Keratinocyte (primary cell): Measurements from ENCODE around the gene HDAC5. TPM values are rescaled to one million over a fixed set of nuclear protein-coding genes. Genes with fewer than 3 reads are reported as not detected.

Source experiments
- DNase-seq: peaks from one replicate; pipeline ENCODE4 v3.0.0-alpha.2; 2011; ENCODE audit warnings: low read depth, missing footprints, low spot score
- FAIRE-seq: peaks from 2 replicates; lab custom pipeline; 2011; peaks lifted over from hg19 to GRCh38; lab: Jason Lieb, UNC
- H2AFZ ChIP-seq: 2 replicates; pipeline ENCODE4 v1.6.0; 2012; ENCODE audit warnings: low read length, control low read depth, inconsistent platforms; ENCODE audit not compliant: control insufficient read depth
- H3K27ac ChIP-seq: 2 replicates; pipeline ENCODE4 v1.5.1; 2011; ENCODE audit warnings: low read length; ENCODE audit not compliant: control insufficient read depth, insufficient read depth
- H3K27me3 ChIP-seq: 3 replicates; pipeline ENCODE4 v1.6.0; 2011; ENCODE audit warnings: low read length; ENCODE audit not compliant: control insufficient read depth, insufficient read depth; ENCODE audit errors: extremely low read depth
- H3K36me3 ChIP-seq, 2 experiments: 2 replicates in 1 of 2; 3 replicates in 1 of 2; pipeline ENCODE4 v1.5.1; 2011; ENCODE audit warnings: low read length in 2 of 2, mild to moderate bottlenecking in 1 of 2; ENCODE audit not compliant: control insufficient read depth in 2 of 2, insufficient read depth in 2 of 2; ENCODE audit errors: extremely low read depth in 1 of 2
- H3K4me1 ChIP-seq: 3 replicates; pipeline ENCODE4 v1.5.1; 2011; ENCODE audit warnings: low read length; ENCODE audit not compliant: control insufficient read depth, insufficient read depth; ENCODE audit errors: extremely low read depth
- H3K4me2 ChIP-seq: 3 replicates; pipeline ENCODE4 v1.6.0; 2011; ENCODE audit warnings: low read depth, low read length; ENCODE audit not compliant: control insufficient read depth, insufficient read depth; ENCODE audit errors: extremely low read depth
- H3K4me3 ChIP-seq, 3 experiments: fragments of 200-600 bp in 1 of 3; sonication (generic) in 1 of 3; 2 replicates in 2 of 3; 3 replicates in 1 of 3; pipeline ENCODE4 v1.5.1; 2011 to 2016; ENCODE audit warnings: low read length in 3 of 3, mild to moderate bottlenecking in 3 of 3, control low read depth in 2 of 3, inconsistent platforms in 1 of 3, low read depth in 1 of 3, mixed read lengths in 1 of 3, mixed run types in 1 of 3, moderate library complexity in 1 of 3; ENCODE audit not compliant: control insufficient read depth in 2 of 3, insufficient read depth in 2 of 3; ENCODE audit errors: extremely low read depth in 1 of 3
- H3K79me2 ChIP-seq: 2 replicates; pipeline ENCODE4 v1.6.0; 2012; ENCODE audit warnings: low read length; ENCODE audit not compliant: control insufficient read depth, insufficient read depth
- H3K9ac ChIP-seq: 3 replicates; pipeline ENCODE4 v1.6.0; 2011; ENCODE audit warnings: low read length; ENCODE audit not compliant: control insufficient read depth, insufficient read depth; ENCODE audit errors: extremely low read depth
- H3K9me1 ChIP-seq: 3 replicates; pipeline ENCODE4 v1.6.0; 2011; ENCODE audit warnings: low read length; ENCODE audit not compliant: control insufficient read depth, insufficient read depth; ENCODE audit errors: extremely low read depth
- H3K9me3 ChIP-seq: 2 replicates; pipeline ENCODE4 v1.5.1; 2012; ENCODE audit warnings: low read depth, low read length; ENCODE audit not compliant: control insufficient read depth
- H4K20me1 ChIP-seq: 3 replicates; pipeline ENCODE4 v1.6.0; 2011; ENCODE audit warnings: low read length; ENCODE audit not compliant: control insufficient read depth, insufficient read depth; ENCODE audit errors: extremely low read depth
- EZH2 ChIP-seq: IDR thresholded peaks from one replicate; pipeline ENCODE4 v1.6.1; 2012; ENCODE audit warnings: inconsistent platforms, mild to moderate bottlenecking, low read length, moderate library complexity
- dilution Hi-C: fragments of 300-500 bp; cut with MboI; formaldehyde crosslinking; loops from one replicate; pipeline ENCODE4 v1.7.0; 2020; ENCODE audit warnings: low sequenced_read_pairs; ENCODE audit not compliant: extremely low pct_ligation_motif_present
- polyA plus RNA-seq, 5 experiments: library from polyadenylated mRNA; depleted of rRNA in 3 of 5; stranded (reverse) in 3 of 5; stranded (forward) in 1 of 5; unstranded in 1 of 5; fragments of >200 nt; gene quantifications; 1 replicate in 1 of 5; 2 replicates in 3 of 5; 3 replicates in 1 of 5; pipeline versions ENCODE4 v1.2.1 to v1.2.3, GENCODE V29; 2011 to 2012; ENCODE audit warnings: missing spikeins in 2 of 5, low read depth in 1 of 5, low replicate concordance in 1 of 5
- TF ChIP-seq, protein P1 (sequence below), 3 experiments: IDR thresholded peaks in 1 of 3; conservative IDR thresholded peaks in 1 of 3; optimal IDR thresholded peaks in 1 of 3; 2 replicates in 2 of 3; 3 replicates in 1 of 3; pipeline versions ENCODE3 to v1.5.1; 2011; ENCODE audit warnings: low read length in 3 of 3, mild to moderate bottlenecking in 3 of 3, moderate library complexity in 2 of 3, control low read depth in 1 of 3, inconsistent platforms in 1 of 3; ENCODE audit not compliant: insufficient read depth in 2 of 3; ENCODE audit errors: extremely low read depth in 1 of 3

HDAC5 gene
- polyA plus RNA-seq, 1 donor (not counting 4 experiments of a cell fraction or from before 2014, with no cell fraction given): 4.5 TPM

DNA sequence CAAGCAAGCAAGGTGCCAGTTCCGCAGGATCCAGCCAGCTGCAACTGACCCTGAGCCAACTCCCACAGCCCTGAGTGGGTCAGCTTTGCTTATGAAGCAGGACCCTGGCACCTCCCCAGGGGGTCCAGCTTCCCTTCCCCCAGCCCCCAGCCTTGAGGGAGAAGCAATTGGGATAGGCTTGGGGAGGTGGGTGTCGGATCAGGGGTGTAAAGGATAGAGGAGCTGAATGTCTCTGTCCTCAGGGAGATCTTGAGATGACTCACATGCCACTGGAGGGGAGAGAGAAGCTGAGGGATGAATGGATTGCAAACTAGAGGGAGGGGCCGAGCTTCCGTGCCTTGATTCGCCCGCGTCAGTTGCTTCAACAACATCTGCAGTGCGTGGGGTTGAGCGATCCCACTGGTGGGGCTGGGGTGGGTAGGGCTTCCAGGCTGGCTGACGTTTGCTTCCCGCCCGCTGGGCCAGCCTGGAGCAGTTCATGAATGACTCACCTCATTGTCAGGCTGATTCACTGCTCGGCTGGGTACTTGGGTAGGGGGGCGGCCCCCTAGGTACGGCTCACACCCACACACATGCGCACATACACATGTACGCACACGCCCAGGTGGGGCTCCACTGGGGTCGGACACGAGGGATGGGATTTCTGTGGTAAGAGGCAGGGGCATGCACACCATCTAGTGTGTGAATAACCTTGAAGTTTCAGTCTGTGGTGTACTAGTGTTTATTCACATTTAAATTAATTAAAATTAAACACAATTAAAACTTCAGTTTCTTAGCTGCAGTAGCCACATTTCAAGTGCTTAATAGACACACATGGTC, 14.7 kb upstream of the HDAC5 start:
- no peaks in the 10 kb centered on the region for H3K9me1 ChIP-seq
- no peaks in the 10 kb centered on the region for H3K9me3 ChIP-seq
- H3K4me3 ChIP-seq: peak overlapping the region in 2 of 3 experiments; percentile 6 to 15
- peak overlapping the region; percentile 79 for H3K9ac ChIP-seq
- H3K27ac ChIP-seq: peak overlapping the region; percentile 99
- TF ChIP-seq, protein P1, sequence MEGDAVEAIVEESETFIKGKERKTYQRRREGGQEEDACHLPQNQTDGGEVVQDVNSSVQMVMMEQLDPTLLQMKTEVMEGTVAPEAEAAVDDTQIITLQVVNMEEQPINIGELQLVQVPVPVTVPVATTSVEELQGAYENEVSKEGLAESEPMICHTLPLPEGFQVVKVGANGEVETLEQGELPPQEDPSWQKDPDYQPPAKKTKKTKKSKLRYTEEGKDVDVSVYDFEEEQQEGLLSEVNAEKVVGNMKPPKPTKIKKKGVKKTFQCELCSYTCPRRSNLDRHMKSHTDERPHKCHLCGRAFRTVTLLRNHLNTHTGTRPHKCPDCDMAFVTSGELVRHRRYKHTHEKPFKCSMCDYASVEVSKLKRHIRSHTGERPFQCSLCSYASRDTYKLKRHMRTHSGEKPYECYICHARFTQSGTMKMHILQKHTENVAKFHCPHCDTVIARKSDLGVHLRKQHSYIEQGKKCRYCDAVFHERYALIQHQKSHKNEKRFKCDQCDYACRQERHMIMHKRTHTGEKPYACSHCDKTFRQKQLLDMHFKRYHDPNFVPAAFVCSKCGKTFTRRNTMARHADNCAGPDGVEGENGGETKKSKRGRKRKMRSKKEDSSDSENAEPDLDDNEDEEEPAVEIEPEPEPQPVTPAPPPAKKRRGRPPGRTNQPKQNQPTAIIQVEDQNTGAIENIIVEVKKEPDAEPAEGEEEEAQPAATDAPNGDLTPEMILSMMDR (optimal IDR thresholded peaks at IDR 0.05 in 1 of 3, IDR thresholded peaks at IDR 0.05 in 1 of 3, conservative IDR thresholded peaks at IDR 0.05 in 1 of 3; ENCODE audit: extremely low read depth in 1 of 3, insufficient read depth in 2 of 3, low read length in 3 of 3): peak in 1 of 3 experiments; percentile 1
- TF ChIP-seq EZH2: no peak
- H2AFZ ChIP-seq: peak overlapping the region; percentile 44
- peaks cover 11% of the 10 kb centered on the region for H3K79me2 ChIP-seq
- peak; percentile 90 for FAIRE-seq
- H4K20me1 ChIP-seq: no peaks in the 10 kb centered on the region
- peak overlapping the region; percentile 81 for H3K4me2 ChIP-seq
- H3K4me1 ChIP-seq: peaks cover 27% of the 10 kb centered on the region
- no peaks in the 10 kb centered on the region for H3K36me3 ChIP-seq
- dilution Hi-C loops: no loop called here
- H3K27me3 ChIP-seq: no peaks in the 10 kb centered on the region
- DNase-seq: peak; percentile 99

DNA sequence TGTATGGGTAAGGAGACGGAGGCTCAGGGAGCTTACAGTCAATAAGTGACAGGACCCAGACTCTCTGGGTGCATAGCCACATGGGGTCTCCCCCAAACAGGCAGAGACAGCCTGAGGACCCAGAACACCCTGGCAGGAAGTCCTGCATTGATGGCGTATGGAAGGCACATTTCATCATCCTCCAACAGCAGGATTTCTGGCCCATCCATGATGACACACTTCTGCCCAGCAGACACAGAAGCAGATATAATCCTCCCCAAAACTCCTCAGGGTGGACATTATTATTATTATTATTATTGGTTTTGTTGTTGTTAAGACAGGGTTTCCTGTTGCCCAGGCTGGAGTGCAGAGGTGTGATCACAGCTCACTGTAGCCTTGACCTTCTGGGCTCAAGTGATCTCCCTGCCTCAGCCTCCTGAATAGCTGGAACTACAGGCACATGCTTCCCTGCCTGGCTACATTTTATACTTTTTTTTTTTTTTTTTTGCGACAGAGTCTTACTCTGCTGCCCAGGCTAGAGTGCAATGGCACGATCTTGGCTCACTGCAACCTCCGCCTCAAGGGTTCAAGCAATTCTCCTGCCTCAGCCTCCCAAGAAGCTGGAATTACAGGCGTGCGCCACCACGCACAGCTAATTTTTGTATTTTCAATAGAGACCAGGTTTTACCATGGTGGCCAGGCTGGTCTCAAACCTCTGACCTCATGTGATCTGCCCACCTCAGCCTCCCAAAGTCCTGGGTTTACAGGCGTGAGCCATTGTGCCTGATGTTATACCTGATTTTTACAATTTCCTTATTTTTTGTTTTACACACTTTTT, 11.5 kb upstream of the HDAC5 start:
- no peak overlapping the region for H3K4me2 ChIP-seq
- H3K27ac ChIP-seq: no peak overlapping the region
- H3K9me3 ChIP-seq: no peaks in the 10 kb centered on the region
- H3K9me1 ChIP-seq: no peaks in the 10 kb centered on the region
- H4K20me1 ChIP-seq: no peaks in the 10 kb centered on the region
- no peak for FAIRE-seq
- H3K27me3 ChIP-seq: no peaks in the 10 kb centered on the region
- TF ChIP-seq, protein P1 (optimal IDR thresholded peaks at IDR 0.05 in 1 of 3, IDR thresholded peaks at IDR 0.05 in 1 of 3, conservative IDR thresholded peaks at IDR 0.05 in 1 of 3; ENCODE audit: extremely low read depth in 1 of 3, insufficient read depth in 2 of 3, low read length in 3 of 3): no peak
- no peak for TF ChIP-seq EZH2
- no peak overlapping the region for H3K4me3 ChIP-seq
- H3K4me1 ChIP-seq: peaks cover 24% of the 10 kb centered on the region
- dilution Hi-C loops: no loop called here
- no peaks in the 10 kb centered on the region for H3K79me2 ChIP-seq
- H3K9ac ChIP-seq: no peak overlapping the region
- DNase-seq: no peak
- H3K36me3 ChIP-seq: no peaks in the 10 kb centered on the region
- no peak overlapping the region for H2AFZ ChIP-seq
